Suprapubic skin (tissue), 4 donors: ENCODE data around the gene PANK3.
"Not testable (repeated sequence)": the region's sequence is repeated elsewhere in the genome, so short reads cannot be mapped to it uniquely, and the experiment has no call there.

Experiments used
- CTCF ChIP-seq, 2 donors: fragments of 200-600 bp in 1 of 2; fragments of 450-650 bp in 1 of 2; sonication (generic) in 1 of 2; IDR thresholded peaks; one replicate each; pipeline ENCODE4 v1.5.1; 2016 to 2019; ENCODE audit warnings: antibody characterized with exemption in 2 of 2, mild to moderate bottlenecking in 1 of 2, moderate library complexity in 1 of 2
- EP300 ChIP-seq: sonication (generic); formaldehyde crosslinking; IDR thresholded peaks from one replicate; pipeline ENCODE4 v1.6.1; 2017; ENCODE audit warnings: antibody characterized with exemption
- POLR2A ChIP-seq, 2 donors: fragments of 450-650 bp; IDR thresholded peaks; one replicate each; pipeline ENCODE4 v1.6.1; 2017; ENCODE audit warnings: antibody characterized with exemption in 2 of 2, mild to moderate bottlenecking in 2 of 2, moderate library complexity in 2 of 2
- POLR2AphosphoS5 ChIP-seq, 3 donors: sonication (generic); formaldehyde crosslinking; IDR thresholded peaks; one replicate each; pipeline ENCODE4 v1.6.1; 2017; ENCODE audit warnings: antibody characterized with exemption in 3 of 3

- TF ChIP-seq POLR2A (IDR thresholded peaks at IDR 0.05); CTCF (IDR thresholded peaks at IDR 0.05); POLR2AphosphoS5 (IDR thresholded peaks at IDR 0.05); EP300: not testable (repeated sequence)
Measured at GRCh38 chr5:168574156-168574555, 5.0 kb downstream of the PANK3 start.
